GM12891 (cell line): ENCODE data around the gene ARHGAP6.

Experiments
- PAX5 ChIP-seq: IDR thresholded peaks from 2 replicates; pipeline ENCODE4 v1.6.1; 2011; ENCODE audit warnings: low read length, moderate library complexity, mild to moderate bottlenecking; ENCODE audit not compliant: insufficient read depth, severe bottlenecking
- POLR2A ChIP-seq: IDR thresholded peaks from 2 replicates; pipeline ENCODE4 v1.6.1; 2011; ENCODE audit warnings: low read depth, low read length, control low read depth
- POLR2AphosphoS5 ChIP-seq: IDR thresholded peaks from 2 replicates; pipeline ENCODE4 v1.6.1; 2011; ENCODE audit warnings: low read depth, low read length, control low read depth
- TAF1 ChIP-seq: IDR thresholded peaks from 2 replicates; pipeline ENCODE4 v1.6.1; 2011; ENCODE audit warnings: low read depth, low read length, control low read depth

GRCh38 chrX:11269996-11270395, 395.7 kb downstream of the ARHGAP6 start:
- TF ChIP-seq POLR2AphosphoS5 (no peak), POLR2A (no peak), PAX5 (no peak), TAF1 (no peak)
